Motor neuron (in vitro differentiated cells): ENCODE data around the gene EXOC3L2. TPM values are rescaled to one million over a fixed set of nuclear protein-coding genes. Genes with fewer than 3 reads are reported as not detected.

Experiments
- ATAC-seq, 8 experiments: fragments of 200-7000 bp; cut with Tn5 transposase; replicated peaks in 6 of 8; 2 replicates each; pipeline ENCODE4 v1.8.0; 2021; ENCODE audit warnings: mild to moderate bottlenecking in 8 of 8, moderate library complexity in 8 of 8
- H3K27ac ChIP-seq, 2 donors: fragments of 250-450 bp; sonication (Bioruptor Pico); 2 replicates each; pipeline ENCODE4 v1.9.0; 2021; ENCODE audit warnings: antibody characterized with exemption in 2 of 2, mild to moderate bottlenecking in 2 of 2, moderate library complexity in 1 of 2
- H3K4me1 ChIP-seq, 2 donors: fragments of 250-450 bp; sonication (Bioruptor Pico); replicated peaks in 1 of 2; 2 replicates each; pipeline ENCODE4 v1.6.1; 2021; ENCODE audit warnings: antibody characterized with exemption in 2 of 2, mild to moderate bottlenecking in 2 of 2, moderate library complexity in 1 of 2
- H3K4me3 ChIP-seq, 5 donors: fragments of 250-450 bp; sonication (Bioruptor Pico); 2 replicates each; pipeline ENCODE4 v1.9.0; 2021; ENCODE audit warnings: antibody characterized with exemption in 5 of 5, mild to moderate bottlenecking in 5 of 5, moderate library complexity in 4 of 5
- WGBS, 10 experiments: fragments of 450-650 bp; shearing (Covaris generic); methylation state at CpG; one replicate each; pipeline ENCODE4 v1.0.0; 2022; 5-methylcytosine and 5-hydroxymethylcytosine counted together
- in situ Hi-C, 9 experiments: fragments of 400-800 bp; cut with MboI; loops; one replicate each; pipeline ENCODE4 v1.15.0; 2021; ENCODE audit warnings: low sequenced_read_pairs in 9 of 9, low pct_unique_long_range_greater_than_20kb in 2 of 9; ENCODE audit not compliant: unreplicated experiment in 9 of 9
- total RNA-seq, 8 experiments: library from RNA; unstranded; fragments of 300-600 nt; gene quantifications; 2 replicates each; pipeline versions ENCODE4 v1.2.3 to v1.2.4, GENCODE V29; 2022

EXOC3L2 gene
- total RNA-seq: under 1 TPM in 7 of 8 experiments, not detected in 1; 0.04 to 0.51 (median 0.24) TPM

DNA sequence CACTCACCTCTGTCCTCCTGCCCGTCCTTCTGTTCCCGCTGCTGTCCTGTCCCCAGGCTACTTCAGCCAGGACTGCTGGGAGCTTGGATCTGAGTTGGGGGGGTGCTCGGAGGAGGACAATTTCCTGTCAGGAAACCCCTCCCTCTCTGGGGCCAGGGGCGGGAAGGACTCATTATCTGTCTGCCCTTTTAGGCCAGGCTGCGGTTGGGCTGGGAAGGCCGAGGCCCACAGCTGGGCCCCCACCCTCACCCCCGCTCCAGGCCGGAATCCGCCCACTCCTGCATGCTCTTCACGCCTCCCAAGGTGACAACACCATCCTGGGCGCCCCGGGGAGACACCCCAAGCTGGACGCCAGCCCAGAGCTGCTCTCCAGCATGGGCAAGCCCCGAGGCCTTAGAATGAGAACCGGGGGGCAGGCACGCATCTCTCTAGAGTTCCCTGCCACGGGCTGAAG, at the start of gene EXOC3L2:
Gene EXOC3L2, minus strand, starts transcription at position 74 of the 454 bp plus-strand sequence. CDS start 6,362 bp downstream, outside the sequence.
- in situ Hi-C loops: no loop called here
- 20 to 30% methylated on average over 1 to 4 of the region's 17 CpGs; no CpG with 5 or more reads in 8 of the 10 experiments for WGBS, 10 experiments
- peaks cover 5 to 6% of the 10 kb centered on the region in 2 donors for H3K4me1 ChIP-seq
- peak in 6 of 8 experiments; percentile 12 to 24 (median 17) for ATAC-seq
- H3K27ac ChIP-seq: no peak within 1 kb of the TSS
- no peak within 1 kb of the TSS for H3K4me3 ChIP-seq

DNA sequence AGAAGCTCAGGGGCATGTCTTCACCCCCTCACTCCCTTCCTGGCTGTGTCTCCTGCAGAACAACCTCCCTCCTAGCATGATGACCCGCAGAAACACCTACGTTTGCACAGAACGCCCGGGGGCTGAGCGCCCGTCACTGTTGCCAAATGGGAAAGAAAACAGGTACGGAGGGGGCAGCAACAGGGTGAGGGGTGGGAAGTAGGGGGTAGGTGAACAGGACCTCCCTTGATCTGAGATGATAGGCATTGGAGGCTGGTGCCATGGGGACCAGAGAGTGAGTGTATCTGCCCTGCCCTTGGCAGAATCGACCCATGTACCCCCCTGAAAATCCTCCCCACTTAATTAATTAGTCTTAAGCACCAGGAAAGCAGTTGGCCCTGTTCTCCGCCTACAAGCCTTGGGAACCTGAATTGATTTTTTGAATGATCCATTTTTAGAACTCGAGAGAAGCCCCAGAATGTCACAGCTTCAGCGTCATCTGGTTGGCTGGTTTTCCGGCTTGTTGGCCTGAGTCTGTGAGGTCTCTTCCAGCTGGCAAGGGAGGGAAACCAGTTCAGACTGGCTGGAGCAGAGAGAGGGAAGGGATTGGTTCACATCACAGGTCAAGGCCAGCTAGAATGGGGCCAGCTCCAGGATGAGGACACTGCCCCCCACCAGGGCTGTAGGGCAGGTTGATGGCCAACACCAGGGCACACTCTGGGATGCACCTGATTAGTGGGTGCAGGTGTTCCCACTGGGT, 49.3 kb upstream of the EXOC3L2 start:
- peak overlapping the region; percentile 52 to 70 for H3K27ac ChIP-seq
- no peak overlapping the region for H3K4me3 ChIP-seq
- ATAC-seq: peak in 3 of 8 experiments; percentile 70 to 85 (median 81)
- in situ Hi-C loops: no loop called here
- H3K4me1 ChIP-seq: peaks cover 4 to 8% of the 10 kb centered on the region in 2 donors
- WGBS, 10 experiments: 0 to 100% (median 60%) methylated on average over 1 to 5 of the region's 12 CpGs; no CpG with 5 or more reads in 3 of the 10 experiments

DNA sequence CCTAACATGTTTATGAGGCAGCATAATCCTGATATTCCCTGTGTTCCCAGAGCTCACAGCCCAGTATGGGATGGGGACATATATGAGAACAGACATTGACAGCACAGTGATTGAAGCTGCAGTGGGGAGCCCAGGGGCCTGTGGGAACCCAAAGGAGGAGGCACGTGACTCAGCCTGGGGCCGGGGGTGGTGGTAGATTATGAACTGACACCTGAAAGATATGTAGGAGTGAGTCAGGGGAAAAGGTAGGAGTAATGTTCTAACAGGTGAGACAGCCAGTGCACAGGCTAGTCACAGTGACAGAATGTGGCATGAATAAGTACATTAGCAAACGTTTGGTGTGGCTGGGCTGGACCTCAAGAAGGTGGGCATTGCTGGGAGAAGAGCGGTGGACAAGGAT, 48.5 kb upstream of the EXOC3L2 start:
- Histone ChIP-seq H3K4me1 (peaks cover 4 to 8% of the 10 kb centered on the region in 2 donors), H3K4me3 (no peak overlapping the region), H3K27ac (no peak overlapping the region)
- in situ Hi-C loops: no loop called here
- ATAC-seq: no peak
- WGBS, 10 experiments: 40 to 92% (median 81%) methylated on average over 1 to 4 of the region's 4 CpGs; no CpG with 5 or more reads in 5 of the 10 experiments

DNA sequence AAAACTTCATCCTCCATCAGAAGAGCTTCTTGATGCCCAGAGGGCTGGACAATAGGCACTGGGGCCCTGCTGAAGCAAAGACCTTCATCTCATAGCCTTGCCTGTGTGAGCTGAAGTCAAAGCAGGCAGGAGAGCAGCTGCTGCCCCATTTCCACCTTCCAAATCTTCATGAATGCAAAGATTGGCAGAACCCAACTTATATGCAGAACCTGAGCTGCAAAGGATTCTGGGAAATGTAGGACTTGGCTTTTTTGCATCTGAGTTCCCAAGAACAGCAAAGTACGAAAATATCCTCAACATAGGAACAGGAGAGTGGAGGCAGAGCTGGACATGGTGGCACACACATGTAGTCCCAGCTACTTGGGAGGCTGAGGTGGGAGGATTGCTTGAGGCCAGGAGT, 46.6 kb upstream of the EXOC3L2 start:
- H3K27ac ChIP-seq: no peak overlapping the region
- H3K4me3 ChIP-seq: no peak overlapping the region
- peaks cover 4 to 8% of the 10 kb centered on the region in 2 donors for H3K4me1 ChIP-seq
- WGBS, 10 experiments: 89 to 100% (median 96%) methylated on average over 1 of the region's 1 CpG; no CpG with 5 or more reads in 6 of the 10 experiments
- no peak for ATAC-seq
- in situ Hi-C loops: no loop called here

DNA sequence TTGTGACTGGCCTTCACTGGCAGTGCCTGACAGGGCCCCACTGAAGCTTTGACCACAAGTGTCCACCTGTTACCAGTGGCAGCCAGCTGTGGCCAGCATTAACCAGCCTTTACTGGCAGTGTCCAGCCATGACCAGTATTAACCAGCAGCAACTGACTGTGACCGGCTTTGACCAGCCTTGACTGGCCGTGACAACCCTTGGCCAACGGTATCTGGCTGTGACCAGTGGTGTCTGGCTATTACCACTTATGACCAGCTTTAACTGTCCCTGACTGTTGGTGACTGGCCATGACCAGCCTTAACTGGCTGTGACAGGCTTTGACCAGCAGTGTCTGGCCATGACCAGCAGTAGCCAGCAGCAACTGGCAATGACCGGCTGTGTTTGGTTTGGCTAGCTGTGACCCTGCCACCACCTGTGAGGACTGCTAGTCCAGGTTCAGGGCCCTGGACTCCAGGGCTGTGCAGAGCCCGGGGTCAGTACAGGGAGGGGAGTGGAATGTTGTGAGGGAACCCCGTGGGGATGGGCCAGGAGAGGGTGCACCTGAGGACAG, 45.2 kb upstream of the EXOC3L2 start:
- peak in 2 of 8 experiments; percentile 13 to 16 for ATAC-seq
- Histone ChIP-seq H3K4me3 (no peak overlapping the region), H3K27ac (no peak overlapping the region), H3K4me1 (peaks cover 4 to 8% of the 10 kb centered on the region in 2 donors)
- WGBS, 10 experiments: 83 to 100% (median 100%) methylated on average over 2 to 5 of the region's 6 CpGs; no CpG with 5 or more reads in 7 of the 10 experiments
- in situ Hi-C loops: no loop called here

DNA sequence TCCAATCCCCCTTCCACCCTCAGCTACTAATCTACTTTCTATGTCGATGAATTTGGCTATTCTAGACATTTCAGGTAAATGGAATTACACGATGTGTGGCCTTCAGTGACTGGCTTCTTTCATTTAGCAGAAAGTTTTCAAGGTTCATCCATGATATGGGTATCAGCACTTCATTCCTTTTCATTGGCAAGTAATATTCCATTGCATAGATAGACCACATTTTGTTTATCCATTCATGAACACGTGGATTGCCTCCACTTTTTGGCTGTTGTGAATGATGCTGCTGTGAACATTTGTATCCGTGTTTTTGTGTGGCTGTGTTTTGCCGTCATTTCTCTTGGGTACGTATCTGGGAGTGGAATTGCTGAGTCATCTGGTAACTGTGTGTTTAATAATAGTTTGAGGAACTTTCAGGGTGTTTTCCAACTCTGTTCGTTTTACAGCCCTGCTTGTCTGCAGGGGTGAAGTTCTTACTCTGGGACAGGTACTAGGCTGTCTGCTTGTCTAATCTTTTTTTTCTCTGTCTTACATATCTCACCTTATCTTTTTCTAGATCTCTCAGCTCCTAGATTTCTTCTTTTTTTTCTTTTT, 38.3 kb upstream of the EXOC3L2 start:
- WGBS, 10 experiments: 41 to 90% (median 67%) methylated on average over 3 to 7 of the region's 7 CpGs; no CpG with 5 or more reads in 1 of the 10 experiments
- H3K4me3 ChIP-seq: no peak overlapping the region
- no peak overlapping the region for H3K27ac ChIP-seq
- in situ Hi-C loops: no loop called here
- H3K4me1 ChIP-seq: no peaks in the 10 kb centered on the region
- ATAC-seq: no peak

DNA sequence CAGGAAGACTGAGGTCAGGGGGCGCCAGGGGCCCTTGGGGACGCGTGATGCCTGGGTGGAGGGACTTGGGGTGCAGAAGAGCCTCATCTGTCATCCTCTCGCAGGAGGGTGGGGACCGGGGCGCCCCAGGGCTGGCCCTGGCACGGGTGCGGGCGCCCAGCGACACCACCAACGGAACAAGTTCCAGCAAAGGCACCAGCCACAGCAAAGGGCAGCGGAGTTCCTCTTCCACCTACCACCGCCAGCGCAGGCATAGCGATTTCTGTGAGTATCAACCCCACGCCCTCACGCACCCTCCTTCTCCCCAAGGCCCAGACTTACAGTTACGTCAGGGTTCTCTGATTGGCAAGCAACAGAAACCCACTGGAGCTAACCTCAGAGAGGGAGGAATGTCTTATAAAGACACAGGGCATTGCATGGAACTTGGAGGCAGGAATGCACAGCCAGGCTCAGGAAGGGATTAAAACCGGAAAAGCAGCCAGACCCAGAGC, 35.3 kb upstream of the EXOC3L2 start:
- H3K4me3 ChIP-seq: no peak overlapping the region
- ATAC-seq: no peak
- in situ Hi-C loops: no loop called here
- WGBS, 10 experiments: 80 to 100% (median 95%) methylated on average over 1 to 8 of the region's 19 CpGs; no CpG with 5 or more reads in 7 of the 10 experiments
- H3K27ac ChIP-seq: no peak overlapping the region
- peaks cover 7 to 8% of the 10 kb centered on the region in 2 donors for H3K4me1 ChIP-seq

DNA sequence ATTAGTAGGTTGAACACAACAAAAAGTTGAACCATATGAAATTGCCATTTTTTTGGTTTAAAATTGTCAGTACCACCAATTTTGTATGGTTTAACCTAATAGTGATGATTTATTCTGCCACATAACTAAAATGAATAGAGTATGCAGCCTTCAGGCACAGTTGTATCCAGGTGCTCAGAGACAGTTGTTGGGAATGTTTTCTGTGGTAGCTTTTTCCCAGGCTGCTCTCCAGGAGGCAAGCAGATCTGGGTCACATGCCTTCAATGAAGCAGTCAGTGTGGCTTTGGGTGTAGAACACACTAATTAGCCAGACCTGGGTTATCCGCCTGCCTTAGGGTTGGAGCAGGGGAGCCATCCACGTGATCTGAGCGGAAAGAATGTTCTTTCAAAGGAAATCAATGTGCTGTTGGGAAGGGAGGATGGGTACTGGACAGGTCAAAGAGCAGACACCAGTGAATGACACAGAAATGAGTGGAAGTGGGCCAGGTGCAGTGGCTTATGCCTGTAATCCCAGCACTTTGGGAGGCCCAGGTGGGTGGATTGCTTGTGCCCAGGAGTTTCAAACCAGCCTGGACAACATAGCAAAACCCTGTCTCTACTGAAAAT, 34.5 kb upstream of the EXOC3L2 start:
- no peak for ATAC-seq
- 50 to 100% (median 90%) methylated on average over 1 to 3 of the region's 3 CpGs; no CpG with 5 or more reads in 6 of the 10 experiments for WGBS, 10 experiments
- H3K4me3 ChIP-seq: no peak overlapping the region
- in situ Hi-C loops: no loop called here
- no peak overlapping the region for H3K27ac ChIP-seq
- H3K4me1 ChIP-seq: peaks cover 8 to 11% of the 10 kb centered on the region in 2 donors

DNA sequence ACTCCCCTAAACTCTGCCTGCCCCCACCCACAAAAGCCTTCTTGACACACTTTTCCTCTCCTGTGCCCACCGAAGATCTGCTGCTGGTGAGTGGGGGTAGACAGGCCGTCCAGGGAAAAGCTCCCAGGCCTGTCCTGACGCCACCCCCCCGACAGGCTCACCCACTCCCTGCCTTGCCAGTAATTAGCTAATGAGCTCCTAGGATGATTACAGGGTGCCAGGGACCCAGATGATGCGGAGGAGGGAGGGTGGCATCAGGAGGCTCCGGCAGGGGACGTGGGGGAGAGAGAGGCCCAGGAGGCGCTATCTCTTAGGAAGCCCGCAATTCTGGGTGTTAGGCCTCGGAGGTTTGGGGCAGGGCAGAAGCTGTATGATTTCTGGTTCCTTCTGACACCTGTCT, 32.9 kb upstream of the EXOC3L2 start:
- in situ Hi-C loops: no loop called here
- H3K27ac ChIP-seq: no peak overlapping the region

DNA sequence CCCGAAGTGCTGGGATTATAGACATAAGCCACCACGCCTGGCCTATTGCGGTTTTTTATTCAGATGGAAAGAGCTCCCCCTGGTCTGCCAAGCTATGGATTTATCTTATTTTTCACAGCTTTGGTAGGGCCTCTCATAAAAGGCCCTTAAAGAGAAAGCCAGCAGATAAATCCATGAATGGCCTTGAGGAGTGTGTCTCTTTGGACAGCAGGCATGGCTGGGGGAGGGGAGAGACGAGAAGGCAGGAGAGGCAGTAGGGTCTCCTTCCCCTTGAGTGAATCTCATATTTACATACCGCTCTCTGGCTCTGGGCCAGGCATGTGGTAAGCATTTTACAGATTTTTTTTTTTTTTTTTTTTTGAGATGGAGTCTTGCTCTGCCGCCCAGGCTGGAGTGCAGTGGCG, 31.1 kb upstream of the EXOC3L2 start:
- WGBS, 10 experiments: 0 to 100% (median 50%) methylated on average over 1 to 3 of the region's 7 CpGs; no CpG with 5 or more reads in 4 of the 10 experiments
- ATAC-seq: peak in 4 of 8 experiments; percentile 74 to 86 (median 81)
- Histone ChIP-seq H3K4me1 (peaks cover 8 to 11% of the 10 kb centered on the region in 2 donors), H3K27ac (peak overlapping the region; percentile 34 to 73), H3K4me3 (no peak overlapping the region)
- in situ Hi-C loops: no loop called here

More for the DNA sequence above, 32.9 kb upstream of the EXOC3L2 start:
- H3K4me3 ChIP-seq: no peak overlapping the region
- H3K4me1 ChIP-seq: peaks cover 8 to 11% of the 10 kb centered on the region in 2 donors
- 92 to 100% (median 94%) methylated on average over 1 to 3 of the region's 10 CpGs; no CpG with 5 or more reads in 7 of the 10 experiments for WGBS, 10 experiments
- ATAC-seq: no peak

DNA sequence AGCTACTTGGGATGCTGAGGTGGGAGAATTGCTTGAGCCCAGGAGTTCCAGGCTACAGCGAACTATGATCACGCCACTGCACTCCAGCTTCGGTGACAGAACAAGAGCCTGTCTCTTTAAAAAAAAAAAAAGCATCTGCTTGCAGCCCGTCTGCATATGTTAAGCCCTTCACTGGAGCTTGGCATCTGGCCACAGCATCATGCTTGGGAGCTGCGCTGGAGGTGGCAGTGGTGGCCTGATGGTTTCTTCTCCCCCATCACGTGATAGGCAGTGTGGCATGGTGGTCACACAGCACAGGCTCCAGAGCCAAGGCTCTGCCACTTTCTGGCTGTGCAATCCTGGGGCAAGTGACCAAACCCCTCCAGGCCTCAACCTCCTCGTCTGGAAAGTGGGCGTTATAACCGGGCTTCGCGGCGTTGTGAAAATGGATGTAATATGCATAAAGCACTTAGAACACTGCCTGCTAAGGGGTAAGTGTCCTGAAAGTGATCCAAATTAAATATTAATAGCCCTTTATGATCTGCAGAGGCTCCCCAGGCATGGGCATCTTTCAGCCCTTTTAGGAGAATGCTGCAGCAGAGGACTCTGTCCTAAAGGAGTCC, 30.3 kb upstream of the EXOC3L2 start:
- H3K4me3 ChIP-seq: no peak overlapping the region
- 0 to 96% (median 65%) methylated on average over 1 to 5 of the region's 12 CpGs; no CpG with 5 or more reads in 2 of the 10 experiments for WGBS, 10 experiments
- peaks cover 8 to 11% of the 10 kb centered on the region in 2 donors for H3K4me1 ChIP-seq
- peak; percentile 24 to 90 (median 68) for ATAC-seq
- peak overlapping the region in 1 of 2 donors; percentile 73 for H3K27ac ChIP-seq
- in situ Hi-C loops: no loop called here

DNA sequence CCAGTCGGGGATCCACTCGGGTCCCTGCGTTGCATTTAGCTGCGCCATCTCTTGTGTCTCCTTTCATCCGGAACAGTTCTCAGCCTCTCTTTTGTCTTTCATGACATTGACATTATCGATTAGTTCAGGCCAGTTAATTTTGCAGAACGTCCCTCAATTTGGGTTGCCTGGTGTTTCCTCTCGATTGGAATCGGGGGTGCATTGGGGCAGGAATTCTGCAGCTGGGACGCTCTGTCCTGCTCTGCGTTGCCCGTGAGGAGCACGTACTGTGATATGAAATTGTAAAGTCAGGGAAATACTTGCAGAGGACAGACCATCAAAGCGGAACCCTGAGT, 28.3 kb upstream of the EXOC3L2 start:
- ATAC-seq: no peak
- Histone ChIP-seq H3K4me1 (peaks cover 8 to 11% of the 10 kb centered on the region in 2 donors), H3K4me3 (no peak overlapping the region), H3K27ac (no peak overlapping the region)
- 75 to 89% (median 84%) methylated on average over 1 to 13 of the region's 14 CpGs; no CpG with 5 or more reads in 2 of the 10 experiments for WGBS, 10 experiments
- in situ Hi-C loops: no loop called here
